GM18951 (cell line): Measurements from ENCODE around the gene P2RX3.
"Not testable (repeated sequence)": the region's sequence is repeated elsewhere in the genome, so short reads cannot be mapped to it uniquely, and the experiment has no call there.

Source experiments
- POLR2A ChIP-seq: IDR thresholded peaks from 4 replicates; pipeline ENCODE4 v1.6.1; 2011; ENCODE audit warnings: mild to moderate bottlenecking; ENCODE audit not compliant: insufficient read length, insufficient read depth; ENCODE audit errors: extremely low read depth
- in situ Hi-C: fragments of 300-500 bp; cut with MboI; formaldehyde crosslinking; loops from one replicate; pipeline ENCODE4 v1.12.0; 2022; ENCODE audit warnings: low sequenced_read_pairs, mixed read lengths, inconsistent platforms; ENCODE audit not compliant: unreplicated experiment

The P2RX3 gene

GRCh38 chr11:57390535-57390934, 52.4 kb downstream of the P2RX3 start, which contains the start of gene PRG2:
TSS of gene PRG2 (minus strand) at chr11:57390650. CDS start at chr11:57389944, 706 bp downstream.
- in situ Hi-C loops = no loop called here
- TF ChIP-seq POLR2A = no peak

- TF ChIP-seq POLR2A = no peak
- in situ Hi-C loops = no loop called here
Observed at GRCh38 chr11:57391111-57391510, 53.0 kb downstream of the P2RX3 start.

- in situ Hi-C loops = no loop called here
- TF ChIP-seq POLR2A = no peak
Observed at GRCh38 chr11:57391539-57391938, 53.4 kb downstream of the P2RX3 start.

- no peak for TF ChIP-seq POLR2A
- in situ Hi-C loops = no loop called here
Observed at GRCh38 chr11:57392066-57392762, 54.1 kb downstream of the P2RX3 start.

- in situ Hi-C loops = no loop called here
- no peak for TF ChIP-seq POLR2A
Observed at GRCh38 chr11:57392763-57393105, 54.6 kb downstream of the P2RX3 start.

- in situ Hi-C loops = no loop called here
- TF ChIP-seq POLR2A = no peak
Observed at GRCh38 chr11:57394203-57394965, 56.2 kb downstream of the P2RX3 start.

GRCh38 chr11:57395905-57396623, 57.9 kb downstream of the P2RX3 start:
- in situ Hi-C loops = no loop called here
- TF ChIP-seq POLR2A = no peak

GRCh38 chr11:57396744-57397143, 58.6 kb downstream of the P2RX3 start:
- in situ Hi-C loops = no loop called here
- TF ChIP-seq POLR2A = no peak

- in situ Hi-C loops = no loop called here
- no peak for TF ChIP-seq POLR2A
Observed at GRCh38 chr11:57397394-57397990, 59.3 kb downstream of the P2RX3 start.

GRCh38 chr11:57399221-57399620, 61.1 kb downstream of the P2RX3 start:
- no peak for TF ChIP-seq POLR2A
- in situ Hi-C loops = no loop called here

- no peak for TF ChIP-seq POLR2A
- in situ Hi-C loops = no loop called here
Observed at GRCh38 chr11:57399972-57400578, 61.9 kb downstream of the P2RX3 start.

- in situ Hi-C loops = no loop called here
- TF ChIP-seq POLR2A = no peak
Observed at GRCh38 chr11:57402188-57403002, 64.2 kb downstream of the P2RX3 start.

- in situ Hi-C loops = not testable (repeated sequence)
Observed at GRCh38 chr11:57403003-57403801, 65.0 kb downstream of the P2RX3 start.
